GM10847 (cell line): ENCODE results near the gene ESPL1.

Experiments
- POLR2A ChIP-seq: IDR thresholded peaks from 2 replicates; pipeline ENCODE4 v1.6.1; 2011; ENCODE audit not compliant: insufficient read length; ENCODE audit errors: extremely low read depth

ESPL1 gene

GRCh38 chr12:53330671-53331070 lies 62.6 kb downstream of the ESPL1 start:
- TF ChIP-seq POLR2A: no peak

GRCh38 chr12:53332744-53333143 lies 64.6 kb downstream of the ESPL1 start:
- TF ChIP-seq POLR2A: no peak

GRCh38 chr12:53333289-53333688 lies 65.2 kb downstream of the ESPL1 start:
- TF ChIP-seq POLR2A: no peak

GRCh38 chr12:53333845-53334244 lies 65.7 kb downstream of the ESPL1 start:
- no peak for TF ChIP-seq POLR2A

GRCh38 chr12:53334822-53335221 lies 66.7 kb downstream of the ESPL1 start:
- no peak for TF ChIP-seq POLR2A

GRCh38 chr12:53336181-53336681 lies 68.1 kb downstream of the ESPL1 start, which contains the start of gene SP7:
Gene SP7 (minus strand): TSS chr12:53336354. CDS start chr12:53335646, 708 bp downstream.
- no peak for TF ChIP-seq POLR2A

GRCh38 chr12:53338017-53338416 lies 69.9 kb downstream of the ESPL1 start:
- TF ChIP-seq POLR2A: no peak

GRCh38 chr12:53338916-53339315 lies 70.8 kb downstream of the ESPL1 start:
- no peak for TF ChIP-seq POLR2A

- TF ChIP-seq POLR2A: no peak
These were observed 72.3 kb downstream of the ESPL1 start for GRCh38 chr12:53340398-53340797.
